Neutrophil (primary cell): Measurements from ENCODE around the gene PDE9A.
"Not testable (repeated sequence)": the region's sequence is repeated elsewhere in the genome, so short reads cannot be mapped to it uniquely, and the experiment has no call there.

Experiments
- H3K27ac ChIP-seq: fragments of 200-600 bp; sonication (generic); 2 replicates; pipeline ENCODE4 v1.5.1; 2016; ENCODE audit warnings: mild to moderate bottlenecking, moderate library complexity
- H3K27me3 ChIP-seq: fragments of 200-600 bp; sonication (generic); 2 replicates; pipeline ENCODE4 v1.6.0; 2016; ENCODE audit warnings: mild to moderate bottlenecking
- H3K36me3 ChIP-seq: fragments of 200-600 bp; sonication (generic); 2 replicates; pipeline ENCODE4 v1.5.1; 2017
- H3K4me1 ChIP-seq, 2 experiments: fragments of 200-600 bp in 1 of 2; sonication (generic) in 1 of 2; 1 replicate in 1 of 2; 2 replicates in 1 of 2; pipeline versions ENCODE4 v1.5.1 to v1.6.1; 2013 to 2016; ENCODE audit warnings: low read depth in 1 of 2, low read length in 1 of 2, mild to moderate bottlenecking in 1 of 2, moderate library complexity in 1 of 2; ENCODE audit not compliant: control insufficient read depth in 1 of 2, insufficient read depth in 1 of 2
- H3K4me3 ChIP-seq, 2 experiments: fragments of 200-600 bp in 1 of 2; sonication (generic) in 1 of 2; 1 replicate in 1 of 2; 2 replicates in 1 of 2; pipeline ENCODE4 v1.5.1; 2013 to 2016; ENCODE audit warnings: low read depth in 1 of 2, low read length in 1 of 2, mild to moderate bottlenecking in 1 of 2, moderate library complexity in 1 of 2
- H3K9me3 ChIP-seq: fragments of 200-600 bp; sonication (generic); 2 replicates; pipeline ENCODE4 v1.5.1; 2016
- TF ChIP-seq, protein P1 (sequence below): fragments of 200-600 bp; sonication (generic); IDR thresholded peaks from 2 replicates; pipeline ENCODE4 v1.5.1; 2016; ENCODE audit warnings: antibody characterized with exemption

PDE9A gene

DNA sequence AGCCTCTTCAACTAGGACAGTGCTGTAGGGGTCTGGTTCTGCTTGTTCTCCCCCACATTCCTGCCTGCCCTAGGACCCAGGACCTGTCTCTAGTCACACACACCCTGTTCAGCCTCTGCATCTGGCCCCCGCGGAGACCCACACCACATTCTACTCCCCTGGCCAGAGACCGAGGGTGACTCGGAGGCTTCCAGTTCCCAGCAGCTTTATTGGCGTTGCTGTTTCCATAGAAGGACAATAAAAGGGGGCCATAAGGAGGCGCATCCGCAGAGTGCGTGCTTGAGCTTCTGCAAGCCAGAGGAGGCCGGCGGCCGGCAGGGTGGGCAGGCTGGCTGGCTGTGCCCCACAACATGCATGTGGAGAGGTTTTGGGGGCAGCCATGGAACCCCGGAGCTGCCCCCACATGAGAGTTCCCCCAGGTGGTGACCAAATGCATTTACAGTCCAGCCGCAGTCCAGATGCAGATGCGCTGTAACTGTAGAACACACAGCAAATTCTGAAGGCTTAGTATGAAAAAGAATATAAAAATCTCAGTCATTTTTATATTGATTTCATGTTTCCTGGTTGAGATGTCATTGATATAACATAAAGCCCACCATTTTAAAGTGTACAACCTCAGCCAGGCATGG is 52.4 kb downstream of the PDE9A start:
- Histone ChIP-seq H3K4me1 (no peaks in the 10 kb centered on the region), H3K9me3 (no peaks in the 10 kb centered on the region), H3K27ac (no peak overlapping the region), H3K27me3 (no peaks in the 10 kb centered on the region), H3K4me3 (no peak overlapping the region), H3K36me3 (no peaks in the 10 kb centered on the region)
- TF ChIP-seq, protein P1, sequence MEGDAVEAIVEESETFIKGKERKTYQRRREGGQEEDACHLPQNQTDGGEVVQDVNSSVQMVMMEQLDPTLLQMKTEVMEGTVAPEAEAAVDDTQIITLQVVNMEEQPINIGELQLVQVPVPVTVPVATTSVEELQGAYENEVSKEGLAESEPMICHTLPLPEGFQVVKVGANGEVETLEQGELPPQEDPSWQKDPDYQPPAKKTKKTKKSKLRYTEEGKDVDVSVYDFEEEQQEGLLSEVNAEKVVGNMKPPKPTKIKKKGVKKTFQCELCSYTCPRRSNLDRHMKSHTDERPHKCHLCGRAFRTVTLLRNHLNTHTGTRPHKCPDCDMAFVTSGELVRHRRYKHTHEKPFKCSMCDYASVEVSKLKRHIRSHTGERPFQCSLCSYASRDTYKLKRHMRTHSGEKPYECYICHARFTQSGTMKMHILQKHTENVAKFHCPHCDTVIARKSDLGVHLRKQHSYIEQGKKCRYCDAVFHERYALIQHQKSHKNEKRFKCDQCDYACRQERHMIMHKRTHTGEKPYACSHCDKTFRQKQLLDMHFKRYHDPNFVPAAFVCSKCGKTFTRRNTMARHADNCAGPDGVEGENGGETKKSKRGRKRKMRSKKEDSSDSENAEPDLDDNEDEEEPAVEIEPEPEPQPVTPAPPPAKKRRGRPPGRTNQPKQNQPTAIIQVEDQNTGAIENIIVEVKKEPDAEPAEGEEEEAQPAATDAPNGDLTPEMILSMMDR, result no peak

DNA sequence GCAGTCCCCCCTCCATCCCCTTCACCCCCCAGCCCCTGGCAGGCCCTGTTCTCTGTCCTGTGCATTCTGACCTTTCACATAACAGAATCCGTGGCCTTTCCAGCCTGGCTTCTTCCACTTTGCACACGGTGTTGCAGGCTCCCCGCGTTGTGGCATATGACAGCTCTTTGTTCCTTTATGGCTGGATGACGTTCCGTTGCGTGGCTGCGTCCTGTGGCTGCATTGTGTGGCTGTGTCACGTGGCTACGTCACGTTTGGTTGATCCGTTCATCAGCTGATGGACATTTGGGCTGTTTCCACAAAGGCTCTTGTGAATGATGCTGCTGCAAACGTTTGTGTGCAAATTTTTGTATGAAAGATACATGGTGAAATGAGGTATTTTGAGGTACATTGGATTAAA is 53.3 kb downstream of the PDE9A start:
- Histone ChIP-seq H3K27ac (no peak overlapping the region), H3K4me1 (no peaks in the 10 kb centered on the region), H3K27me3 (no peaks in the 10 kb centered on the region), H3K4me3 (no peak overlapping the region), H3K9me3 (no peaks in the 10 kb centered on the region), H3K36me3 (no peaks in the 10 kb centered on the region)
- TF ChIP-seq, protein P1, result no peak

DNA sequence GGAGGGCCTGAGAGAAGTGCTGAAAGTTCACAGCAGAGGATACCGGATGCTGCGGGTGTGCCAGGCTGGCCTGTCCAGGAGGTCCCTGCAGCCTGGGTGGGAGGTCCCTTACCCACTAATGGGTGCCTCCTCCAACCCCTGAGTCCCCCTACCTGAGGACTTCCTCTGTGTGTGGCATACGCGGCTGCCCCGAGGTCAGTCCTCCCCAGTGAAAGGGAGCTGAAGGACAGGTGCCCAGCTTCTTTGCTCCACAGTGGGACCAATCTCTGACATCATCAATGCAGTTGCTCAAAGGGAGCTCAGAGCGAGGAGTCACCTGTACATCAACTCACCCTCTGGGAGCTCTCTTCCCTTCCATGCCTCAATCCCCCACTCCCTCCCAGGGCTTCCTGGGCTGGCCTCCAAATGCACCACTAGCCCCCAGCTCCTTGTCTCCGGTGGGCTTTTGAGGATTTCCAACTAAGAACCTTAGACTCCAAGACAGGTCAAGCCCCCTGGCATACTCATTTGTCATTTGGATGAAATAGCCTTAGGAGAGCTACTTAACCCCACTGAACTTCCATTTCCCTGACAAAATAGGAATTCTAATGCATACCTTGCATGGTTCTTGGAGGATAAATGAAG is 53.9 kb downstream of the PDE9A start:
- Histone ChIP-seq H3K9me3 (no peaks in the 10 kb centered on the region), H3K4me3 (no peak overlapping the region), H3K27me3 (no peaks in the 10 kb centered on the region), H3K27ac (no peak overlapping the region), H3K36me3 (no peaks in the 10 kb centered on the region), H3K4me1 (no peaks in the 10 kb centered on the region)
- TF ChIP-seq, protein P1, result no peak

DNA sequence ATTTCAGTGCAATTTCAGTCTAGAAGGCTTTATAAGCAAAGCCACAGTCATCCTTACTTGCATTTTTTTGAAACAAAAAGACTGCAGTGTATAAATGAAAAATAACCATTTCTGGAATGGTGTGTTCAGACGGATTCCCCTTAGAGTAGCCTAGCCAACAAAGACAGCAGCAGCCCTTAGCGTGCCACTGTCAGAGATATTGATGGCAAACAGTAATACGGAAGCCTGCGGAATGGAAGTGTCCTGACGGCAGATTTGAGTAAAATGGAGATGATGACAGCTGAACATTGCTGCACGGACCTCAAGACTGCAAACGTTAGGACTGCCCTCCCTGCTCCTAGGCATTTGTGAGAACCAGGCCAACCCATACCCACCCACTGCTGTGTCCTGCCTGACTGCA is 54.7 kb downstream of the PDE9A start:
- Histone ChIP-seq H3K36me3 (no peaks in the 10 kb centered on the region), H3K27ac (no peak overlapping the region), H3K4me3 (no peak overlapping the region), H3K27me3 (no peaks in the 10 kb centered on the region), H3K9me3 (no peaks in the 10 kb centered on the region), H3K4me1 (no peaks in the 10 kb centered on the region)
- TF ChIP-seq, protein P1, result no peak

DNA sequence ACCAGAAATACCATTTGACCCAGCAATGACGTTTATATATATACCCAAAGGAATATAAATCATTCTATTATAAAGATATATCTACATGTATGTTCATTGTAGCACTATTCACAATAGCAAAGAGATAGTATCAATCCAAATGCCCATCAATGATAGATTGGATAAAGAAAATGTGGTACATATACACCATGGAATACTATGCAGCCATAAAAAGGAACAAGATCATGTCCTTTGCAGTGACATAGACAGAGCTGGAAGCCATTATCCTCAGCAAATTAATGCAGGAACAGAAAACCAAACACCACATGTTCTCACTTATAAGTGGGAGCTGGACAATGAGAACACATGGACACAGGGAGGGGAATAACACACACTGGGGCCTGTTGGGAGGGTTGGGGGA is 55.5 kb downstream of the PDE9A start:
- H3K36me3 ChIP-seq, H3K27me3 ChIP-seq, H3K4me1 ChIP-seq, H3K27ac ChIP-seq, H3K9me3 ChIP-seq, H3K4me3 ChIP-seq: not testable (repeated sequence)

DNA sequence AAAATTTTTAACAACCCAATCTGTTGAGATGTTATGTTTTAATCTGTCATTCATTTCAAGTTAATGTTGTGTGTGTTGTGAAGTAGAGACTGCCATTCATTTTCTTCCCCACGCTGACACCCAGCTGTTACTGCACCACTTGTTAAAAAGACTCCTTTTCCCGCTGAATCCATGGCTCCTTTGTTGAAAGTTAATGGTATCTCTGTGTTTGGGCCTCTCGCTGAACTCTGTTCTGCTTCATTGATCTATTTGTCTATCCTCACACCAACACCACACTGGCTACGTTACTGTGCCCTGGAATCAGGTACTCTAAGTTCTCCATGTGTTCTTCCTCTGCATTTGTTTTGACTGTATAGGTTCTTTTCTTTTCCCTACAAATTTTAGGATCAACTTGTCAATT is 58.2 kb downstream of the PDE9A start:
- H3K36me3 ChIP-seq, result no peaks in the 10 kb centered on the region
- no peaks in the 10 kb centered on the region for H3K9me3 ChIP-seq
- H3K27me3 ChIP-seq, result no peaks in the 10 kb centered on the region
- H3K4me3 ChIP-seq, result no peak overlapping the region
- TF ChIP-seq, protein P1, result no peak
- H3K4me1 ChIP-seq, result no peaks in the 10 kb centered on the region
- no peak overlapping the region for H3K27ac ChIP-seq

DNA sequence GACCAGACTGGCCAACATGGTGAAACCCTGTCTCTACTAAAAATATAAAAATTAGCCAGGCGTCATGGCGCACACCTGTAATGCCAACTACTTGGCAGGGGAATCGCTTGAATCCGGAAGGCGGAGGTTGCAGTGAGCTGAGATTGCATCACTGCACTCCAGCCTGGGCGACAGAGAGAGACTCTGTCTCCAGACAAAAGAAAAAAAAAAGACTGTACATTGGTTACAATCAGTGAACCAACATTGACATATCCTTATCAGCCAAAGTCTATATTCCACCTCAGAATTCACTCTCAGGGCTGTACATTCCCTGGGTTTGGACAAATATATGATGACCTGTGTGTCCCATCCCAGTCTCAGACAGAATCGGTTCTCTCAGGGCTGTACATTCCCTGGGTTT is 62.0 kb downstream of the PDE9A start:
- not testable (repeated sequence) for H3K9me3 ChIP-seq, H3K27me3 ChIP-seq, H3K4me3 ChIP-seq, H3K27ac ChIP-seq, H3K4me1 ChIP-seq, H3K36me3 ChIP-seq
